Stimulated activated effector memory CD8-positive, alpha-beta T cell treated with anti-CD3 and anti-CD28 coated beads, Interleukin-12 subunit alpha, Interleukin-12 subunit beta, amount 100 ng/mL, for 72 hours (primary cell): ENCODE results near the gene FCAR.
A peak's percentile ranks its signal among the peaks of the same experiment; 100 is the strongest.
"Not testable (repeated sequence)": the region's sequence is repeated elsewhere in the genome, so short reads cannot be mapped to it uniquely, and the experiment has no call there.

Experiments used
- ATAC-seq: fragments of 150-1000 bp; cut with Tn5 transposase; 2 replicates; pipeline ENCODE4 v1.10.0; 2021
- DNase-seq, 2 donors: peaks; one replicate each; pipeline ENCODE4 v3.0.0; 2021 to 2022; ENCODE audit warnings: low spot score in 2 of 2
- H3K27ac Mint-ChIP-seq: one replicate; pipeline ENCODE4 v1.8.0; 2022; ENCODE audit warnings: mild to moderate bottlenecking, mixed read lengths
- H3K36me3 Mint-ChIP-seq: one replicate; pipeline ENCODE4 v1.8.0; 2022; ENCODE audit warnings: mild to moderate bottlenecking, mixed read lengths
- H3K4me1 Mint-ChIP-seq: one replicate; pipeline ENCODE4 v1.8.0; 2022; ENCODE audit warnings: mixed read lengths
- H3K4me3 Mint-ChIP-seq: one replicate; pipeline ENCODE4 v1.8.0; 2022; ENCODE audit warnings: mild to moderate bottlenecking, mixed read lengths
- H3K9me3 Mint-ChIP-seq: one replicate; pipeline ENCODE4 v1.8.0; 2022; ENCODE audit warnings: mixed read lengths

FCAR gene

DNA sequence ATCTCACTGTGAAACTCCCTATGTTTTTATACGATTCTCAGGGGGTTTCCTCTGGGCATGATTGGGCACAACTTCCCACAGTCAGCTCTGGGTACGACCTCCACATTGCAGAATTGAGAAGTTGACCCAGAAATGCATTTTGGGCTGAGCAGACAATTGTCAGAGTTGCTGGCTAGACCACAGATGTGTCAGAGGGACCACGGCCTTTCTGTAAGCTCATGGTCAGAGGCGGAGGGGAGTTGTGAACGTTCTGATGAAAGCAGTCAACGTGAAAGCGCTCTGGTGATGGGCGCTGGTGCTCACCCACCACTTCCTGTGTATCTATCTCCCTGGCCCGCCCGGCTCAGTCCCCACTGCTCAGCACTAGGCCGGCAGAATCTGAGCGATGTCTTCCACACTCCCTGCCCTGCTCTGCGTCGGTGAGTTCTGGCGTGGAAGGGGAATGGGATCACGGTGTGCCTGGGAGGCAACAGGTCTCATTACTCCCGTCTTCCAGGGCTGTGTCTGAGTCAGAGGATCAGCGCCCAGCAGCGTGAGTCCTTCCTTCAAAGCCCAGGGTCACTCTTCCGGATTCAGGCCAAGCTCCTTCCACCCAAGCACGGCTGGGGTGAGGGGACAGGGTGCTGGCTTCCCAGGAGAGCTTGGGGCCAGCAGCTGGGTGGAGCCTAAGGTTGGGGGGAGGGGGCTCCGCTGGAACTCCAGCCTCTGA is 31.9 kb downstream of the FCAR start, which contains the start of gene NCR1:
NCR1 (plus strand) TSS at position 346 of the 709 bp plus-strand sequence; CDS start at position 386, 40 bp downstream.
- H3K4me3 Mint-ChIP-seq, result peak within 1 kb of the TSS; percentile 42
- H3K27ac Mint-ChIP-seq, result peak within 1 kb of the TSS; percentile 56
- peak in 1 of 2 donors; percentile 67 for DNase-seq
- H3K36me3 Mint-ChIP-seq, result peaks cover 5% of the 10 kb centered on the region
- H3K4me1 Mint-ChIP-seq, result peaks cover 12% of the 10 kb centered on the region
- no peaks in the 10 kb centered on the region for H3K9me3 Mint-ChIP-seq
- peak; percentile 94 for ATAC-seq

DNA sequence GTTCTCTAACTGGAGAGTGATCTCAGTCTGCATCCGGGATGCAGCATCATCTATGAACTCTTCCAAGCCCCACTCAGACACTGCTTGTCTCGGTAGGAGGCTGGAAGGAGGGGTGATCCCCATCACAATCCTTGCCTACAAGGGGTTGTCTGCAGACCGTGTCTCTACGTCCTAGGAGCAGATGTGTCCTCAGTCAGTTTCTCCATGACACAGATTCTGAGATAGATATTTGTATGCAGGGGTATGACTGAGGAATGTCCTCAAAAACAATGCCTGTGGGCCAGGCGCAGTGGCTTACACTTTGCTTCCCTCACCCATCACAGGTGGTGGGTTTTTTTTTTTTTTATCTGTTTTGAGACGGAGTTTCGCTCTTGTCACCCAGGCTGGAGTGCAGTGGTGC is 32.8 kb downstream of the FCAR start:
- Mint-ChIP-seq H3K4me1 (peaks cover 6% of the 10 kb centered on the region), H3K9me3 (no peaks in the 10 kb centered on the region), H3K4me3 (peak overlapping the region; percentile 42), H3K27ac (peak overlapping the region; percentile 56), H3K36me3 (peaks cover 5% of the 10 kb centered on the region)
- no peak for DNase-seq
- no peak for ATAC-seq

DNA sequence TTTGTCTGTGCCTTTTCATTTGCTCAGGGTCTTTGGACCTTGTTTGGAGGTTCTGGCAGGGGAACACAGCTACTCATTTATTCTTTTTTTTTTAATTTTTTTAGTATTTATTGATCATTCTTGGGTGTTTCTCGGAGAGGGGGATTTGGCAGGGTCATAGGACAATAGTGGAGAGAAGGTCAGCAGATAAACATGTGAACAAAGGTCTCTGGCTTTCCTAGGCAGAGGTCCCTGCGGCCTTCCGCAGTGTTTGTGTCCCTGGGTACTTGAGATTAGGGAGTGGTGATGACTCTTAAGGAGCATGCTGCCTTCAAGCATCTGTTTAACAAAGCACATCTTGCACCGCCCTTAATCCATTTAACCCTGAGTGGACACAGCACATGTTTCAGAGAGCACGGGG is 33.9 kb downstream of the FCAR start:
- not testable (repeated sequence) for DNase-seq, H3K4me3 Mint-ChIP-seq, H3K27ac Mint-ChIP-seq, ATAC-seq, H3K4me1 Mint-ChIP-seq, H3K9me3 Mint-ChIP-seq, H3K36me3 Mint-ChIP-seq

DNA sequence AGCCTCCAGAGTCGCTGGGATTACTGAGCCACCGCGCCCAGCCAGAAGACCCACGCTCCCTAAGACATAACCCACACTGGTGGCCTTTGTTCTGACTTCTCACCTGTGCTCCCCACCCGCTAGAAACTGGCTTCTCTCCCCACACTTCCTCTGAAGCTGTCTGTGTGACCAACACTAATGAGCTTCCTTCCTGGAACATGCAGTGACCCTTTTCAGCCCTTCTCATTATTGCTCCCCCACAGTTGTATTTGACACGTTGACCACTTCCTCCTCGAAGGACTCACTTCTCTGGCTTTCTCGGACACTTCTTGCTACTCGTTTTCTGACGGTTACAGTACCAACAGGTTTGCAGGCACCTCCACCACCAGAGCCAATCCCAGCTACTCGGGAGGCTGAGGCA is 42.8 kb downstream of the FCAR start:
- Mint-ChIP-seq H3K36me3 (peaks cover 6% of the 10 kb centered on the region), H3K27ac (no peak overlapping the region)
- no peak for DNase-seq

DNA sequence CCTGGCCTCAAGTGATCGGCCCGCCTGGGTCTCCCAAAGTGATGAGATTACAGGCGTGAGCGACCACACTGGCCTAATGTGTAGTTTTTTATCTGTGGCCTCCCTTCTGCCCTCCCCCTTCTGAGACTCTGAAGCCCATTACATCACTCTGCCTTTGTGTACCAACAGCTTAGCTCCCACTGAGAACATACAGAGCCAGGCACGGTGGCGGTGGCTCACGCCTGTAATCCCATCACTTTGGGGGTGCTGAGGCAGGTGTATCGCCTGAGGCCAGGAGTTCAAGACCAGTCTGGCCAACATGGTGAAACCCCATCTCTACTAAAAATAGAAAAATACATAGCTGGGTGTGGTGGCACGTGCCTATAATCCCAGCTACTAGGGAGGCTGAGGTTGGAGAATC is 44.5 kb downstream of the FCAR start:
- Mint-ChIP-seq H3K4me3 (no peak overlapping the region), H3K27ac (no peak overlapping the region), H3K9me3 (peaks cover 3% of the 10 kb centered on the region), H3K4me1 (peaks cover 24% of the 10 kb centered on the region), H3K36me3 (peaks cover 6% of the 10 kb centered on the region)
- no peak for DNase-seq
- ATAC-seq, result no peak

More for the DNA sequence above, 42.8 kb downstream of the FCAR start:
- no peaks in the 10 kb centered on the region for H3K9me3 Mint-ChIP-seq
- peaks cover 18% of the 10 kb centered on the region for H3K4me1 Mint-ChIP-seq
- ATAC-seq, result no peak
- H3K4me3 Mint-ChIP-seq, result no peak overlapping the region

DNA sequence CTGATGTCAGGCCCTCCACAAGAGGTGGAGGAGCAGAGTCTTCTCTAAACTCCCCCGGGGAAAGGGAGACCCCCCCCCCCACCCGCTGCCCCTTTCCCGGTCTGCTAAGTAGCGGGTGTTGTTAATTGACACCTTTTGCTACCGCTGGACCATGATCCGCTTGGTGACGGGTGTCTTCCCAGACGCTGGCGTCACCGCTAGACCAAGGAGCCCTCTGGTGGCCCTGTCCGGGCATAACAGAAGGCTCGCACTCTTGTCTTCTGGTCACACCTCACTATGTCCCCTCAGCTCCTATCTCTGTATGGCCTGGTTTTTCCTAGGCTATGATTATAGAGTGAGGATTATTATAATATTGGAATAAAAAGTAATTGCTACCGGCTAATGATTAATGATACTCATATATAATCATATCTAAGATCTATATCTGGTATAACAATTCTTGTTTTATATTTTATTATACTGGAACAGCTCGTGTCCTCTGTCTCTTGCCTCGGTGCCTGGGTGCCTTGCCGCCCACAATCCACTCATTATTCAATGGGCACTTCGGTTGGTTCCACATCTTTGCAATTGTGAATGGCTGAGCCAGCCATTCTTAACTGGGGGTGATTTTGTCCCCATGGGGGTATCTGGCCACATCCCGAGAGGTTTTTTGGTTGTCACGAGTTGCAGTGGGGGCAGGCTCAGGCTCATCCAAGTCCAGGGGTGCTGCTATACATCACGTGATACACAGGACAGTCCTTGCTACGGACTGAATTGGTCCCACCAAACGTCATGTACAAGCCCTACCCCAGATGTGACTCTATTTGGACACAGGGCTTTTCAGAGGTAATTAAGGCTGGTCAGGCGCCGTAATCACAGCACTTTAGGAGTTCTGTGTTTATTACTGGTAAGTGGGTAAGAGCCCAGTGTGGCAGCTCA is 45.9 kb downstream of the FCAR start:
- DNase-seq, H3K36me3 Mint-ChIP-seq, H3K9me3 Mint-ChIP-seq, ATAC-seq, H3K27ac Mint-ChIP-seq, H3K4me3 Mint-ChIP-seq: not testable (repeated sequence)
- H3K4me1 Mint-ChIP-seq, result peaks cover 24% of the 10 kb centered on the region

DNA sequence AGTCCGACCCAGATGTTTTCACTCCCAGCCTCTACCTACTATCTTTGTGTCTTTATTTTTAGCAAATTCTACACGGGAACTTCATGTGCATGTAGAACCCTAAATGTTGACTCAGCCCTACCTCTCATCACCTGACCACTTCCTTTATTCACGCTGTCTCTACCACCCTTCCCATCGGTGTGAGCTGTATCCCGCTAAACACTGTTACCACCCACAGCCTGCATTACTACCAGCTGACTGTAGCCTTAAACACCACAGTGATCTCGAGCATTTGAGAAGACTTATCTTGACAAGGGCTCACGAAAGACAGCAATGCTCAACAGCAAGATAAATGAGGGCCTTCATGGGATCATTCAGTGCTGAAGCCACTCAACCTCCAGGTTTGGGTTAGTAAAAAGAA is 47.0 kb downstream of the FCAR start:
- Mint-ChIP-seq H3K36me3 (no peaks in the 10 kb centered on the region), H3K27ac (no peak overlapping the region), H3K4me3 (no peak overlapping the region), H3K4me1 (peaks cover 24% of the 10 kb centered on the region), H3K9me3 (peaks cover 6% of the 10 kb centered on the region)
- peak; percentile 59 for ATAC-seq
- no peak for DNase-seq

DNA sequence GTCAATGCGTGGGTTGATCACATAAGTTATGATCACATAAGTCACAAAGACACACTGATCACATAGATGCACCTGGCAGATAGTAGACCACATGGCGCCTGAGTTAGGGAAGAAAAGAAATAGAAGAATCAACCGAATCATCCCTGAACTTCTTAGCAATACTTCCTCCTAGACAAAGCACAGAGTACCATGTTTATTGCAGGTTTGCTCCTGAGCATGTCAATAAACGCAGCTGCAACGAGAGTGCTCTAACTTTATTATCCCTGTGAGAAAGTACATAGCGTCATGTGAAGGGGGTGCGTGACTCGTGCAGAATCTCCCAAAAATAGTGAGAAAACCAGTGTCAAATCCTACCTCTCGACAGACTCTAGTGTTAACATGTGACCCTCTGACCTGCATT is 49.2 kb downstream of the FCAR start:
- no peak overlapping the region for H3K4me3 Mint-ChIP-seq
- H3K9me3 Mint-ChIP-seq, result peaks cover 8% of the 10 kb centered on the region
- peaks cover 18% of the 10 kb centered on the region for H3K4me1 Mint-ChIP-seq
- no peak overlapping the region for H3K27ac Mint-ChIP-seq
- DNase-seq (no peak), ATAC-seq (no peak)
- no peaks in the 10 kb centered on the region for H3K36me3 Mint-ChIP-seq

DNA sequence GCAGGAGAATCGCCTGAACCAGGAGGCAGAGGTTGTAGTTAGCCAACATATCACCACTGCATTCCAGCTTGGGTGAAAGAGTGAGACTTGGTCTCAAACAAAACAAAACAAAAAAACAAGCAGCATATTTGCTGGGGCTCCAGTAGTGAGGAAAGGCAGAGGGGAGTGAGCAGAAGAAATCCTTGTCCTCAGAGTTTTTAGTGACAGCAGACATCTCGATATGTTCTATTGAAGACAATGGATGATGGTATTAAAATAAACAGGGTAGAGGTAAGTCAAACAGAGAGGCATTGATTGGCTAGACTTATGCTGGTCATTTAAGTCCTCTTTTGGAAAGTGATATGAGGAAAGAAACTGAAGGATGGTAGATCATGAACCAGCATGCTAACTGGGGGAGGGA is 54.3 kb downstream of the FCAR start:
- Mint-ChIP-seq H3K36me3 (no peaks in the 10 kb centered on the region), H3K9me3 (peaks cover 10% of the 10 kb centered on the region), H3K4me1 (no peaks in the 10 kb centered on the region), H3K27ac (no peak overlapping the region), H3K4me3 (no peak overlapping the region)
- DNase-seq, result no peak
- ATAC-seq, result no peak

DNA sequence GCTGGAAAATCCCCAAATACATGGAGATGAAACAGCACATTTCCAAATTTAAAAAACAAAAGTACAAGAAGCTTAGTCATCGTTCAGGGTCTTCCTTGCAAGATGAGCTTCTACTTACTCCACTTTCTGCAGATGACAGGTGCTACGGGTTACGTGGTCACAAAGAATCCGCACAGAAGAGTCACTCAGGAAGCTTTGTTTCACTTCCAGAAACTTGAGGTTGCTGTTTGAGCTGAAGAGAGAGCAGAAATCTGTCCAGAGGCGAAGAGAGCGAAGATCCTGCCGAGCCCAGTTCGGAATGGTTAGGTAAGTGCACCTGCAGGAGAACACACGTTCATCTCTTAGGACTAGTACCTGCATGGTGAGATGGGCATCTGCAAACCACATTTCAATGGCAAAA is 63.9 kb downstream of the FCAR start:
- peak in 1 of 2 donors; percentile 53 for DNase-seq
- Mint-ChIP-seq H3K4me1 (no peaks in the 10 kb centered on the region), H3K4me3 (no peak overlapping the region), H3K36me3 (no peaks in the 10 kb centered on the region), H3K9me3 (no peaks in the 10 kb centered on the region), H3K27ac (no peak overlapping the region)
- ATAC-seq, result peak; percentile 71

DNA sequence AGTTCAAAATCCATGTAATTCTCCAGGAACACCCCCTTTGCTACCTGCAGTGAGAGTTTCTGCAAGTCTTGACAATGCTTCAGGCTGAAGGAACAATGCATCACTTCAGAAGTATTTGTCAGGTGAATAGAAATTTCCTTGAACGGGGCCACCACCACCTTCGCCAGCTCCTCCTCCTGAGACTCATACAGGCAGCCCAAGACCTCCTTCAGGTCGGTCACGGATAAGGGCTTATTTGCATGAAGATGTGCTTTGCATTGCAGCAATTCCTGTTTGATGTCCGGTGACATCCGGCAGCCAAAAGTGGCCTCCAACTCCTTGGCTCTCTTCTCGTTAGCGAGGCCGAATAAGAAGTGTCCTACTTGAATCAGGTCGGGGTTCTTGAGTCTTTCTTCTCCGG is 64.9 kb downstream of the FCAR start:
- Mint-ChIP-seq H3K36me3 (no peaks in the 10 kb centered on the region), H3K27ac (no peak overlapping the region)

DNA sequence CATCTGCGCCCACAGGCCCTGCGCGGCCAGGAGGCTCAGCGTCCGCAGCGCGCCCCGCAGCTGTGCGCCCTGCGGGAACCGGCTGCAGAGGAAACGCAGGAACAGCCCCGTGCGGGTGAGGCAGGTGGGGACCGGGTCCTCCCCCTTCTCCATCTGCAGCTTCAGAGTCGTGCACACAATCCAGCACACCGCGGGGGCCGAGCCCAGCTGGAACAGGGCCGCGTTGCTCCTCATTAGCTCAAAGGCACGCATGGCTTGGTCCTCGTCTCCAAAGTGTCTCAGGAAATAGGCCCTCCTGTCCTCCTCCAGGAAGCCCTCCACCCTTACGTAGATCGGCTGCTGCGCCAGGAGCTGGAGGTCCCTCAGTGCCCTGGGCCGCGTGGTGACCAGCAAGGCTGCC is 65.5 kb downstream of the FCAR start:
- DNase-seq, H3K9me3 Mint-ChIP-seq, ATAC-seq, H3K27ac Mint-ChIP-seq, H3K4me3 Mint-ChIP-seq, H3K36me3 Mint-ChIP-seq, H3K4me1 Mint-ChIP-seq: not testable (repeated sequence)

More for the DNA sequence above, 64.9 kb downstream of the FCAR start:
- no peak for ATAC-seq
- no peaks in the 10 kb centered on the region for H3K4me1 Mint-ChIP-seq
- no peaks in the 10 kb centered on the region for H3K9me3 Mint-ChIP-seq
- no peak overlapping the region for H3K4me3 Mint-ChIP-seq
- DNase-seq, result no peak
